NCI-H226 (cell line): ENCODE results near the gene PAPSS1.

Source experiments
- DNase-seq: peaks from one replicate; pipeline ENCODE4 v3.0.0-alpha.2; 2015

Gene PAPSS1

GRCh38 chr4:107622006-107622405, 98.0 kb downstream of the PAPSS1 start:
- DNase-seq, result no peak

GRCh38 chr4:107619731-107620130, 100.3 kb downstream of the PAPSS1 start:
- DNase-seq, result no peak

- DNase-seq, result peak; percentile 83
Observed at GRCh38 chr4:107619066-107619465, 101.0 kb downstream of the PAPSS1 start.

- no peak for DNase-seq
Observed at GRCh38 chr4:107618656-107619055, 101.4 kb downstream of the PAPSS1 start.

- DNase-seq, result peak; percentile 73
Observed at GRCh38 chr4:107616838-107617389, 103.1 kb downstream of the PAPSS1 start.

GRCh38 chr4:107615809-107616208, 104.2 kb downstream of the PAPSS1 start:
- DNase-seq, result no peak

GRCh38 chr4:107603430-107603829, 116.6 kb downstream of the PAPSS1 start:
- no peak for DNase-seq

- DNase-seq, result no peak
Observed at GRCh38 chr4:107600983-107601382, 119.1 kb downstream of the PAPSS1 start.

- DNase-seq, result no peak
Observed at GRCh38 chr4:107600436-107600835, 119.6 kb downstream of the PAPSS1 start.

- DNase-seq, result peak; percentile 47
Observed at GRCh38 chr4:107599841-107600240, 120.2 kb downstream of the PAPSS1 start.

- no peak for DNase-seq
Observed at GRCh38 chr4:107593230-107593629, 126.8 kb downstream of the PAPSS1 start.

- no peak for DNase-seq
Observed at GRCh38 chr4:107592519-107592918, 127.5 kb downstream of the PAPSS1 start.

- DNase-seq, result no peak
Observed at GRCh38 chr4:107589269-107589668, 130.8 kb downstream of the PAPSS1 start.

- DNase-seq, result no peak
Observed at GRCh38 chr4:107586371-107586770, 133.7 kb downstream of the PAPSS1 start.

- DNase-seq, result no peak
Observed at GRCh38 chr4:107579099-107579498, 140.9 kb downstream of the PAPSS1 start.

GRCh38 chr4:107578321-107578720, 141.7 kb downstream of the PAPSS1 start:
- DNase-seq, result no peak

- no peak for DNase-seq
Observed at GRCh38 chr4:107577743-107578142, 142.3 kb downstream of the PAPSS1 start.

GRCh38 chr4:107575243-107575642, 144.8 kb downstream of the PAPSS1 start:
- DNase-seq, result no peak

- DNase-seq, result no peak
Observed at GRCh38 chr4:107572281-107572680, 147.8 kb downstream of the PAPSS1 start.

GRCh38 chr4:107570952-107571351, 149.1 kb downstream of the PAPSS1 start:
- no peak for DNase-seq

GRCh38 chr4:107564326-107564725, 155.7 kb downstream of the PAPSS1 start:
- peak; percentile 53 for DNase-seq
